Ramos (cell line): ENCODE results near the gene SREBF1.

Experiments used
- in situ Hi-C: fragments of 300-500 bp; cut with MboI; formaldehyde crosslinking; loops from one replicate; pipeline ENCODE4 v1.14.3; 2022; ENCODE audit warnings: low sequenced_read_pairs; ENCODE audit not compliant: unreplicated experiment

Gene SREBF1

GRCh38 chr17:17843096-17843495, 6.3 kb upstream of the SREBF1 start:
- in situ Hi-C loops, result no loop called here

- in situ Hi-C loops, result no loop called here
Measured at GRCh38 chr17:17842111-17842876, 5.5 kb upstream of the SREBF1 start.

GRCh38 chr17:17841601-17842025, 4.8 kb upstream of the SREBF1 start:
- in situ Hi-C loops, result no loop called here

- in situ Hi-C loops, result no loop called here
Measured at GRCh38 chr17:17840751-17841591, 4.2 kb upstream of the SREBF1 start.

GRCh38 chr17:17839791-17840707, 3.3 kb upstream of the SREBF1 start:
- in situ Hi-C loops, result no loop called here

GRCh38 chr17:17837966-17838962, 1.5 kb upstream of the SREBF1 start:
- in situ Hi-C loops, result no loop called here

GRCh38 chr17:17837380-17837821, 615 bp upstream of the SREBF1 start:
- in situ Hi-C loops, result no loop called here

- in situ Hi-C loops, result no loop called here
Measured at GRCh38 chr17:17836250-17836817, 452 bp downstream of the SREBF1 start.

- in situ Hi-C loops, result no loop called here
Measured at GRCh38 chr17:17835415-17836249, 1.2 kb downstream of the SREBF1 start.

GRCh38 chr17:17834974-17835373, 1.8 kb downstream of the SREBF1 start:
- in situ Hi-C loops, result no loop called here

GRCh38 chr17:17833658-17834357, 3.0 kb downstream of the SREBF1 start:
- in situ Hi-C loops, result no loop called here

- in situ Hi-C loops, result no loop called here
Measured at GRCh38 chr17:17832032-17832363, 4.8 kb downstream of the SREBF1 start.

- in situ Hi-C loops, result no loop called here
Measured at GRCh38 chr17:17831208-17832031, 5.4 kb downstream of the SREBF1 start.

- in situ Hi-C loops, result no loop called here
Measured at GRCh38 chr17:17830740-17831207, 6.0 kb downstream of the SREBF1 start.

GRCh38 chr17:17830269-17830567, 6.6 kb downstream of the SREBF1 start:
- in situ Hi-C loops, result no loop called here

GRCh38 chr17:17827826-17828621, 8.8 kb downstream of the SREBF1 start:
- in situ Hi-C loops, result no loop called here
